Suppressor macrophage treated with lipopolysaccharide for 4 hours (primary cell): ENCODE results near the gene TEX48.

Experiments used
- DNase-seq: peaks from one replicate; pipeline ENCODE4 v3.0.0-alpha.2; 2020

Gene TEX48

DNA sequence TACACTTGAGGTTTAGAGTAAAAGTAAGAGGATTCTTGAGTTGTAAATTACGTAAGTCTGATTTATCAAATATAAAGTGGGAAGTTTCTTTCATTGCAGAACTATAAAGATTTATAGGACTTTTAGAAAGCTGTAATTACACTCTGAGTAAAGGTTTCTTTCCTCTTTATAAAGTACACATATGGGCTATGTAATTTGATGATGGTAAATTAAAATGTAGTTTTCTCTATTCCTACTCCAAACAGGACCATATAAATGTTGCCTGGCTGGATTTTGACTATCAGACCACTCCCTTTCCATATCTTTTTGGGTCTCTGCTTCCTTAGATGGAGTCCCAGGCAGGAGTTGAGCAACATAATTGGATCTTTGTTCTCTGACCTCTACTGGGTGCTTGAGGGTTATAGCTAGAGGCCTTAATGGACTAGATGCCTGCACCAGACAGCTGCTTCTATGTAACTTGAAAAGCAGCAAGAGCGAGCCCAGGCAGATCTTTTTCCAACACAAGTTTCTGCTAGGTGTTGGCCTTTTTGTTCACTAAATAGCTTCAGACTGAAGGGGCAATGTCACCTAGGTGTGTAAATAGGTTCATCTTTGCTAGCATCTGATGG, 11.4 kb upstream of the TEX48 start:
- DNase-seq, result no peak

- DNase-seq, result no peak
Observed at GRCh38 chr9:114691956-114692295, 9.9 kb upstream of the TEX48 start.

DNA sequence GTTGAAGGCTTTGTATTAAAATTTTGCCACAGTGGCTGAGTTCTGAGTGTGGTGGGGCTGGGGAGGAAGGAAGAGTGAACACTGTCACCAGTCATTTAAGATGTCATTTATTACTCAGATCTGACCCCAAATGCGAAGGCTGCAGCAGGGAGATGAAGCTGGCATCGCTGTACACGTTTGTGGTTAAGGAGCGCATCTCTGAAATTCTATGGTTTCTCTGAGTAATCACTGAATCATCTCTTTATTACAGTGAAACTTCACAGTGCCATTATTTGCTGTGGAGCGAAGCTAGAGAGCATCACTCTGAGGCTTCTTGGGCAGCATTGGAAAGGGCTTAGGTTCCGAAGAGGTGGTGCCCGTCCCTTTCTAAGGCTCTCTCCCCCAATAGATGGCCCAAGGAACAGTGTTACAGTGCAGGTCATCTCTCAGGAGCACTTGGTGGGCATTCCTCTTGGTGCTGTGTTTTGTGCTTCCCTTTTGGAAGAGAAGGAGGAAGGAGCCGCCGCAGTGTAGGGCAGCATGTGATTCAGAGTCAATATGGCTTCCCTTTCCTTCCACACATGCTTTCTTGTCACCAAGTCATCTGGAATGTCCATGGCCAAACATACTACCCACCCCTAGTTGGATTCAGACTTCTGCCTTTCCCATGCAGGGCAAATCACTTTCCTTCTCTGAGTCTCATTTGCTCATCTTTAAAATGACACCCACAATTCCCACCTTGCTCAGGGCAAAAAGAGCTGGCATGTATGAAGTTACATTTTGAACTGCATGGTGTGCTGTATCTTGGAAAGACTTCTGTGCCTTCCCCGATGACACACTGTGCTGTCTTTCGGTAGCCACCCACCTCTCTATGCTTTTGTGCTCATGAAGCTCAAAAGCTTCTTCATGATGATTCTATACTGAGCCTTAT, 9.3 kb upstream of the TEX48 start:
- peak; percentile 79 for DNase-seq

- DNase-seq, result no peak
Observed at GRCh38 chr9:114690308-114690707, 8.3 kb upstream of the TEX48 start.

DNA sequence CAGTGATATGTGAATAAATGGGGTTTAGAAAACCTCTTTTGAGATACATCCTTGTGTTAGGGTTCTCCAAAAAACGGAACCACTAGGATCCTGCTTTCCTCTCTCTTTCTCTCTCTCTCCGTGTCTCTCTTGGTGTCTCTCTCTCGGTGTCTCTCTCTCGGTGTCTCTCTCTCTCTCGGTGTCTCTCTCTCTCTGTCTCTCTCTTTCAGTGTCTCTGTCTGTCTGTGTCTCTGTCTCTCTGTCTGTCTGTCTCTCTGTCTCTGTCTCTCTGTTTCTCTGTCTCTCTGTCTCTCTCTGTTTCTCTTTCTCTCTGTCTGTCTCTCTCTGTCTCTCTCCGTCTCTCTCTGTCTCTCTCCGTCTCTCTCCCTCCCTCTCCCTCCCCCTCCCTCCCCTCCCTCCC, 7.8 kb upstream of the TEX48 start:
- no peak for DNase-seq

- no peak for DNase-seq
Observed at GRCh38 chr9:114688909-114689610, 7.1 kb upstream of the TEX48 start.

DNA sequence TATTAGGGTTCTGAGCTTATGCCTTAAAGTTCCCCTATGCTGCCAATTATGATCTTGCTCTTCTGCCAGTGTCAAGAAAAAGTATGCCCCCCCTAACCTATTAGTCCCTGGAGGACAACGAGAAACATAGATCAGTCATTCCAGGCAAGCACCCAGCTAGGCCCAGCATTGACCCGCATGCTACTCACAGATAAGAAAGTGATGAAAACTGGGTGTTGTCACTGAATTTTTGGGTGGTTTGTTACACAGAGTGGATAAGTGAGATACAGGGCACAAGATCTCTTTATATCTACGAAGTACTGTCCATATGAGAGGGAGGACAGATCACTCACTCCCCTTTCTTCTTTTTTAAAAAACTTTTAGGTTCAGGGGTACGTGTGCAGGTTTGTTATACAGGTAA, 6.4 kb upstream of the TEX48 start:
- DNase-seq, result no peak

DNA sequence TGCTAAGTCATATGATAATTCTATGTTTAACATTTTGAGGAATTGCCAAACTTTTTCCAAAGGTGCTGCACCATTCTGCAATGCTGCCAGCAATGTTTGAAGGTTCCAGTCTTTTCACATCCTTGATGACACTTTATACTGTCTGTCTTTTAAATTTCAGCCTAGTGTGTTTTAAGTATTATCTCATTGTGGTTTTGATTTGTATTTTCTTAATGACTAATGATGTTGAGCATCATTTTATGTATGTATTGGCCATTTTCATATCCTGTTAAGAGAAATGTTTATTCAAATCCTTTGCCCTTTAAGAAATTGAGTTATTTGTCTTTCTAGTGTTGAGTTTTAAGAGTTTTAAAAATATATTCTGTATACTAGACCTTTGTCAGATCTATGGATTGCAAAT, 5.0 kb upstream of the TEX48 start:
- no peak for DNase-seq

DNA sequence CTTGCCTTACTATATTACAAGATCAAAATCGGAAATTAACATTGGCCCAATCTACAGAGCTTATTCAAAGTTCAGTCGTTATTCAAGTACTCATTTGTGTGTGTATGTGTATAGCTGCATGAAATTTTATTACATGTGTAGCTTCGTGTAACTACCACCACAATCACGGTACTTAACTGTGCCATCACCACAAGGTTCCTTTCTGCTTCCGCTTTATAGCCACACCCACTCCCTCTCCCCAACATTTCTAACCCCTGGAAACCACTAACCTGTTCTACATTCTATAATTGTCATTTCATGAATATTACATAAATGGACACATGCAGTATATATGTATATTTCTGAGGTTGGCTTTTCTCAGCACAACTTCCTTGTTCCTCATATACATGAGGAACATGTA, 4.0 kb upstream of the TEX48 start:
- DNase-seq, result no peak

- DNase-seq, result no peak
Observed at GRCh38 chr9:114684036-114684435, 2.0 kb upstream of the TEX48 start.

DNA sequence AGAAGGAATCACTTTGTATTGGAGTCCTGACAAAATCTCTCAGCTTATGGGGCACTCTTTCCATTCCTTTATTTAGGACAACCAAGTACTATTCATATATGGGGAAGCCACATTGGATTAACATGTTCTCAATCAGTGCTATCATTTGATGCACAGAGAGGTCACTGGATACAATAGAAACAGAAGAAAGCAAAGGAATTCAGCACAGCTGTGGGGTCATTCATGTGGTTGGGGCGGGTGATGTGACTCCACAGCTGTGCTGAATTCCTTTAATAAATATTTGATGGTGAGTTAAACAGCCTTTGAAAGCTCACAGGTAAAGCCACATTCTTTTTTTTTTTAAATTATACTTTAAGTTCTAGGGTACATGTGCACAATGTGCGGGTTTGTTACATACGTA, 854 bp upstream of the TEX48 start:
- no peak for DNase-seq

DNA sequence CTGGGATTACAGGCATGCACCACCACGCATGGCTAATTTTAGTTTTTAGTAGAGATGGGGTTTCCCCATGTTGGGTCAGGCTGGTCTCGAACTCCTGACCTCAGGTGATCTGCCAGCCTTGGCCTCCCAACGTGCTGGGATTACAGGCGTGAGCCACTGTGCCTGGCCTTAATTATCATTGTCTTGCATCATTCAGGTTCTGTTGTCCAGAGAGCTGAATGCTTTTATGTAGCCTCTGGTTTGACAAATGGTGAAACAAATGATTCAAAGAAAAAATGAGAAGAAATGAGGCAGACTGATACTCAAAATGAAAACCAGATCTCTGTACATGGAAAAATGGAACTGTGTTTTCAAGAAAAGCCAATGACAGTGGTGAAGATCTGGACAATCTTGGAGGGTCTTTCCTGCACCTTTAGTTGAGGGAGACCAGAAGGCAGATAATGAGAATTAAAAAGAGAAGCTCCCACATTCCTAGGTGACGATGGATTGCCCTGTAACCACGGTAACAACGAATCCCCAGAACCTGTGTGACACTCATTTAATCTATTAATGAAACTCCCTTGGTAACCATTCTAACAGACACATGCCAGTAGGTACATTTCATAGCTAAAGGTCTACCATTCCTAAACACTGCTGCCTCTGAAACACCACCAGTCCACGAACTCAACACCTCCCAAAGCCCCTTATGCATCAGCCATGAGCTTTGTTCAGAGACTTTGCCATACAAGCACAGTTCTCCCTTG, 1.6 kb downstream of the TEX48 start:
- DNase-seq, result no peak

DNA sequence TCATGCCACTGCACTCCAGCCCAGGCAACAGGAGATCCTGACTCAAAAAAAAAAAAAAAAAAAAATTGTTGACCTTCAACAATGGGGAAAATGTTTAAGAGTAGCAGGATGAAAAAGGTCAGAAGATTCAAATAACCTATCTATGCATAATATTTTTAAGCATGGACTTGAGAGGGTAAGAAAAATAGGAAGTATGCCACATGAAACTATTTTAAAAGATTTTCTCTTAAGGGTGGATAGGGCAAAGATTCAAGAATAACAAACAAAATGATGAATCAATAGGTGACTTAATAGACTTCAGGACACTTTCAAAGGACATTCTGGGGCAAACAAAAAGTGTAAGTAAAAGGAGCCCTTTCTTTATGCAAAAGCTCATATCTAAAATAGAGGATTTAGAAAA, 3.2 kb downstream of the TEX48 start:
- peak; percentile 46 for DNase-seq

DNA sequence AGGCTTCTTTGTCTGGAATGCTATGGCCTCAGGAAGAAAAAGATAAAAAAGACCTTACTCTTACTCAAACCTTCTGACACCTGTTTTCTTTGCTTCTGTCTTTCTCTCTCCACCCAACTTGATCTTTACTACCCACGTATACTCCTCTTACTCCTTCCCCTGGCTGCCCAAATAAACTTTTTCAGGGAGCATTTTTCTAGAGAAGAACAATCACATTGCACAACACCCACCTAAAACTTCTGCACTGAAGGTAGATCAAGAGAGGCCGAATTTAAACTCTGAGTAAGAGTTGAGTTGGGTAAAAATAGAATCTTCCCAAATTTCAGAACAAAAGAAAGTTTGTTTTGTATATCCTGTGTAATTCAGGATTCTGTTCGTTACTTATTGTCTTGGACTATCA, 3.9 kb downstream of the TEX48 start:
- DNase-seq, result no peak

- peak; percentile 75 for DNase-seq
Observed at GRCh38 chr9:114677418-114677817, 4.6 kb downstream of the TEX48 start.

DNA sequence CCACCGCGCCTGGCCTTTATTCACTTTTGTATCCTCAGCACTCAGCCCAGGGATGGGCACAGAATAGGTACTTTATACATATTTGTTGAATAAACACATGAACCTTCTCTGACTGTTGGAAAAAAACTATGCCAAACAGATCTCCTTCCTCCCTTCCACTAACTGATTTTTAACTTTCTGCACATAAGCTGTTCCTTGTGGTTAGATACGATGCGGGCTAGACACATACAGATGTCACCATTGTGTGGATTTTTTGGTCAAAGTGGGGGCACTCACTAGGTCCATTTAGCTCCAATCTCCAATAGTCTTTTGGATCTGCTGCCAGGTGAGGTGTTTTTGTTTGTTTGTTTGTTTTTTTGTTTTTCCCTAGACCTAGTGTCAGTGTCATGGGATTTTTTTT, 5.1 kb downstream of the TEX48 start:
- no peak for DNase-seq

DNA sequence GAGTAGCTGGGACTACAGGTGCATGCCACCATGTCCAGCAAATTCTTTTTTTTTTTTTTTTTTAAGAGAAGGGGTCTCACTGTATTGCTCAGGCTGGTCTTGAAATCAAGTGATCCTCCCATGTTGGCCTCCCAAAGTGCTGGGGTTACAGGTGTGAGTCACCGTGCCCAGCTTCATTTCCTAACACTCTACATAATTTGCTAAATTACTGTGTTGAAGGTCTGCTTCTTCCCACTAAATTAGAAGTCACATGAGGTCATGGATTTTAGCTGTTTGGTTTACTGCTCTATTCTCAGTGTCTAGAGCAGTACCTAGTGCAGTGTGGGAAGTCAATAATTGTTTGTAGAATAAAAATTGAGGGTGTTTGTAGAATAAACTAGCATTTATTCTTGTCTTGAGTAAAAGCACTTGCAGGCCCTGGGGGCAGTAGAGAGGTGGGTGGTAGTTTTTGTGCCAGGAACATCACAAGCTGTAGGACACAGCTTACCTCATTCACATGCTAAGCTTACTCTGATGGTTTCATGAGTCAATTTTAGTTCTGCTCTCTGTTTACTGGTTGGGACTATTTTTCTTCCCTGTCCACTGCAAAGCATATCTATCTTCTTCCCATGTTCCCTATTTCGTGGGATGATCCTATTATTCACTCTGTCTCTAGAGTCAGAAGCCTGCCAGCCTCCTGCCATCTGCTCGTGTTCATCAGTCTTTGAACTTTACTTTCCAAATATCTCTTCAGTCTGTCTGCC, 7.0 kb downstream of the TEX48 start:
- peak; percentile 52 for DNase-seq

DNA sequence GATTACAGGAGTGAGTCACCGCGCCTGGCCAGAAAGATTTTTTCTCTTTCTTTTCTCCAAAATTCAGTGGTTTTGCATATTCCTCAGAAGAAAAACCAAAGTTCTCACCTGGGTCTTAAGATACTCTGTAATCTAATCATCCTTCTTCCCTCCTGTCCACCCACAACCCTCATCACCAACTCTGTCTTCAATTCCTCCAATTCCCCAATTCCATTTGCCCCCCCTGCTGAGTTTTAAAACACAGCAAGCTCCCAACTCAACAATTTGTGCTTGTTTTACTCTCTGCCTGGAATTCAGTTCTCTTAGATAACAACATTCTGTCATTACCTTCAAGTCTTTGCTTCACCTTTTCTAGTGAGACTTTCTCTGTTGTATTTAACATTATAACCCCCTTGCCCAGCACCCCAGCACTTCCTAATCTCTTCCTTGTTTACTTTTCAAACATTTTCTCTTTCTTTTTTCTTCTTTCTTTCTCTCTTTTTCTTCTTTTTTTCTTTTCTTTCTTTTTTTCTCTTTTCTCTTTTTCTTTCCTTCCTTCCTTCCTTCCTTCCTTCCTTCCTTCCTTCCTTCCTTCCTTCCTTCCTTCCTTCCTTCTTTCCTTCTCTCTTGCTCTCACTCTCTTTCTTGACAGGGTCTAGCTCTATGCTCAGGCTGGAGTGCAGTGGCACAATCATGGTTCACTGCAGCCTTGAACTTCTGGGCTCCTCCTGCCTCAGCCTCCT, 7.8 kb downstream of the TEX48 start:
- no peak for DNase-seq

DNA sequence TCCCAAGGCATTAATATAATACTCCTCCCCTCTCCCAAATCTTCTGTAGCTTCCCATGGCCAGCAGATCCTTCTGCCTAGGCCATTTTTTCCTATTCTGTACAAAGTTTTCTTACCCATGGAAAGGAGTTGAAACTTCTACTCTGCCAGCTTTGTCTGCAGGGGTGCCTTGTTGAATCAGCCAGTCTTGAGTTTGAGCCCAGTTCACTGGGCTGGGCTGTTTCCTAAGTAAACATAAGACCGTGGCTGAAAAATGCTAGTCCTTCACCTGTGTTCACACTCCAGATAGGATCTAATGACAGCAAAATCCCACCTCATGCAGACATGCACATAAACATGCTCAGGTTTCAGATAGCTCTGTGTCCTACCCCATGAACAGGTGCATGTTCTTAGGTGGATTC, 10.4 kb downstream of the TEX48 start:
- DNase-seq, result no peak

GRCh38 chr9:114669961-114670360, 12.0 kb downstream of the TEX48 start:
- no peak for DNase-seq

DNA sequence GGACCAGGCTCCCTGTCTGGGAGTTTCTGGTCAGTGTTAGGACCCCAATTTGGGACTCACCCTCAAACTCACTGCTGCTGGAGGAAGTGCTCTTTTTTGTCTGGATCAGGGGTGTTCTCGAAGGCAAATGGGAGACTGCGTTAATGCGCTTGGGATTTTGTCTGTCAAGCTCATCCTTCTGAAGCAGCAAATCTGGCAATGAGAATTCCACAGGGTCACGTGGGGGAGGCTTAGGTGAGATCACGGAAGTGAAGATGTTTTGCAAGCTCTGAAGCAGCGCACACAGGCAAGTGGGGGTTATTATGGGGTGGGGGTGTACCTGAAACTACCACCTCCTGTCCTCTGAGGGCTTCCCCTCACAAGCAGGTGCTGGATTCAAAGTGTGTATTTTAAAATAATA, 13.8 kb downstream of the TEX48 start:
- no peak for DNase-seq

DNA sequence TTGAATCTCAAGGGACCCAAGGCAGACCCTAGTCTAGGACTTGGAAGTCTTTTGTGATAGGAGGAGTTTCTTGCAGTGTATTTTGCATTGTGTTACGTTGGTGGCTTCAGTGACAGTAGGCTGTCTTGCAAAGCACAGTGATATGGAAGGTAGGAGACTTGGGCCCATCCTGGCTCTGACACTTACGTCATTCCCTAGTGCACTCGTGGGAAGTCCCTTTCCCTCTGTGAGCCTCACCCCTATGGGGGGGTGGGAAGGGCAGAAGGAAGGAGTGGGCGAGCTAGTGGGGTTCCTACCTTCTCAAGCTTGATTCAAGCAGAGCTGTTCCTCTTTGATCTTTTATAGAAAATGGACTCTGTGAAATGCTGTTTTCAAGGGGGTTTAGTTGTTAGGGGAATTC, 15.1 kb downstream of the TEX48 start:
- DNase-seq, result no peak
